ENCODE results near the gene RAB1B.
A peak's percentile ranks its signal among the peaks of the same experiment; 100 is the strongest.

Gene RAB1B

GRCh38 chr11:66259225-66259624, 9.2 kb upstream of the RAB1B start:
- Histone ChIP-seq H3K9me3 (ENCODE audit: low read length) (no peaks in the 10 kb centered on the region), H3K27me3 (ENCODE audit: insufficient read depth, low read length) (no peaks in the 10 kb centered on the region), H3K4me2 (ENCODE audit: low read length) (peak overlapping the region; percentile 95; the same call in 1 of the 2 replicates), H2AFZ (ENCODE audit: low read length) (no peak overlapping the region), H3K79me2 (ENCODE audit: insufficient read depth, low read length) (no peaks in the 10 kb centered on the region), H3K9me2 (ENCODE audit: low read depth, low read length) (no peaks in the 10 kb centered on the region), H3F3A (ENCODE audit: insufficient read depth, low read length) (no peaks in the 10 kb centered on the region), H3K4me3 (ENCODE audit: low read depth, low read length, poor library complexity, severe bottlenecking) (no peak overlapping the region), H3K4me1 (ENCODE audit: insufficient read depth, low read length, severe bottlenecking) (peaks cover 19% of the 10 kb centered on the region), H3K9ac (ENCODE audit: low read length) (peak overlapping the region; percentile 90; the same call in 1 of the 2 replicates), H3K36me3 (ENCODE audit: insufficient read depth, low read length) (peaks cover 34% of the 10 kb centered on the region), H4K20me1 (ENCODE audit: insufficient read depth, low read length) (no peaks in the 10 kb centered on the region), H3K27ac (ENCODE audit: low read depth, low read length, poor library complexity, severe bottlenecking) (no peak overlapping the region)
- TF ChIP-seq EZH2 (IDR thresholded peaks at IDR 0.05; ENCODE audit: borderline replicate concordance, low read length): no peak
- TF ChIP-seq CTCF (IDR thresholded peaks at IDR 0.05; ENCODE audit: low read length): no peak

GRCh38 chr11:66259956-66260355, 8.5 kb upstream of the RAB1B start:
- TF ChIP-seq EZH2 (IDR thresholded peaks at IDR 0.05; ENCODE audit: borderline replicate concordance, low read length) (no peak), CTCF (IDR thresholded peaks at IDR 0.05; ENCODE audit: low read length) (no peak)
- no peak overlapping the region for H3K4me2 ChIP-seq (ENCODE audit: low read length)
- no peak overlapping the region for H3K9ac ChIP-seq (ENCODE audit: low read length)
- no peaks in the 10 kb centered on the region for H4K20me1 ChIP-seq (ENCODE audit: insufficient read depth, low read length)
- H3K27me3 ChIP-seq (ENCODE audit: insufficient read depth, low read length): no peaks in the 10 kb centered on the region
- no peak overlapping the region for H3K4me3 ChIP-seq (ENCODE audit: low read depth, low read length, poor library complexity, severe bottlenecking)
- H3K9me2 ChIP-seq (ENCODE audit: low read depth, low read length): no peaks in the 10 kb centered on the region
- H3K27ac ChIP-seq (ENCODE audit: low read depth, low read length, poor library complexity, severe bottlenecking): no peak overlapping the region
- H3F3A ChIP-seq (ENCODE audit: insufficient read depth, low read length): no peaks in the 10 kb centered on the region
- peaks cover 19% of the 10 kb centered on the region for H3K4me1 ChIP-seq (ENCODE audit: insufficient read depth, low read length, severe bottlenecking)
- no peaks in the 10 kb centered on the region for H3K79me2 ChIP-seq (ENCODE audit: insufficient read depth, low read length)
- no peak overlapping the region for H2AFZ ChIP-seq (ENCODE audit: low read length)
- no peaks in the 10 kb centered on the region for H3K9me3 ChIP-seq (ENCODE audit: low read length)
- H3K36me3 ChIP-seq (ENCODE audit: insufficient read depth, low read length): peaks cover 41% of the 10 kb centered on the region

- no peaks in the 10 kb centered on the region for H3K27me3 ChIP-seq (ENCODE audit: insufficient read depth, low read length)
- H3K9me2 ChIP-seq (ENCODE audit: low read depth, low read length): no peaks in the 10 kb centered on the region
- no peak overlapping the region for H3K4me3 ChIP-seq (ENCODE audit: low read depth, low read length, poor library complexity, severe bottlenecking)
- H4K20me1 ChIP-seq (ENCODE audit: insufficient read depth, low read length): no peaks in the 10 kb centered on the region
- no peaks in the 10 kb centered on the region for H3K9me3 ChIP-seq (ENCODE audit: low read length)
- H2AFZ ChIP-seq (ENCODE audit: low read length): no peak overlapping the region
- TF ChIP-seq EZH2 (IDR thresholded peaks at IDR 0.05; ENCODE audit: borderline replicate concordance, low read length): no peak
- no peak for TF ChIP-seq CTCF (IDR thresholded peaks at IDR 0.05; ENCODE audit: low read length)
- H3K36me3 ChIP-seq (ENCODE audit: insufficient read depth, low read length): peaks cover 53% of the 10 kb centered on the region
- H3F3A ChIP-seq (ENCODE audit: insufficient read depth, low read length): no peaks in the 10 kb centered on the region
- H3K4me1 ChIP-seq (ENCODE audit: insufficient read depth, low read length, severe bottlenecking): peaks cover 12% of the 10 kb centered on the region
- no peak overlapping the region for H3K27ac ChIP-seq (ENCODE audit: low read depth, low read length, poor library complexity, severe bottlenecking)
- H3K9ac ChIP-seq (ENCODE audit: low read length): no peak overlapping the region
- H3K79me2 ChIP-seq (ENCODE audit: insufficient read depth, low read length): no peaks in the 10 kb centered on the region
- H3K4me2 ChIP-seq (ENCODE audit: low read length): no peak overlapping the region
Measured at GRCh38 chr11:66261578-66261977, 6.9 kb upstream of the RAB1B start.
